ENCODE data around the gene TMEM38A. TPM values are rescaled to one million over a fixed set of nuclear protein-coding genes. Genes with fewer than 3 reads are reported as not detected.
A peak's percentile ranks its signal among the peaks of the same experiment; 100 is the strongest.

Gene TMEM38A
- total RNA-seq, 1 experiment from 2014 or later = 12.9 TPM

GRCh38 chr19:16620584-16620983, 40.4 kb upstream of the TMEM38A start:
- no peak overlapping the region for H2AFZ ChIP-seq (ENCODE audit: low read length)
- H3K27me3 ChIP-seq (ENCODE audit: low read length) = no peaks in the 10 kb centered on the region
- H4K20me1 ChIP-seq (ENCODE audit: insufficient read depth, low read depth, low read length) = peaks cover 49% of the 10 kb centered on the region
- H3K4me2 ChIP-seq (ENCODE audit: low read depth, low read length, poor library complexity, severe bottlenecking) = peak overlapping the region; percentile 68
- DNase-seq = no peak
- peak overlapping the region; percentile 97 for H3K27ac ChIP-seq (ENCODE audit: low read length)
- peaks cover 14% of the 10 kb centered on the region for H3K36me3 ChIP-seq (ENCODE audit: insufficient read depth, low read length)
- H3K4me1 ChIP-seq (ENCODE audit: low read length) = peaks cover 100% of the 10 kb centered on the region
- peaks cover 100% of the 10 kb centered on the region for H3K79me2 ChIP-seq (ENCODE audit: low read length)
- no peaks in the 10 kb centered on the region for H3K9me2 ChIP-seq (replicated peaks; ENCODE audit: insufficient read depth, low read length)
- H3K9me3 ChIP-seq (ENCODE audit: low read length) = no peaks in the 10 kb centered on the region
- peak overlapping the region; percentile 58; the same call in 1 of the 2 replicates for H3K4me3 ChIP-seq (ENCODE audit: low read length)
- peak overlapping the region; percentile 73 for H3K9ac ChIP-seq (ENCODE audit: low read length)

GRCh38 chr19:16621165-16621800, 39.7 kb upstream of the TMEM38A start:
- no peak for DNase-seq
- H3K79me2 ChIP-seq (ENCODE audit: low read length) = peaks cover 100% of the 10 kb centered on the region
- H3K4me3 ChIP-seq (ENCODE audit: low read length) = no peak overlapping the region
- H4K20me1 ChIP-seq (ENCODE audit: insufficient read depth, low read depth, low read length) = peaks cover 56% of the 10 kb centered on the region
- no peaks in the 10 kb centered on the region for H3K9me3 ChIP-seq (ENCODE audit: low read length)
- no peak overlapping the region for H2AFZ ChIP-seq (ENCODE audit: low read length)
- H3K27me3 ChIP-seq (ENCODE audit: low read length) = no peaks in the 10 kb centered on the region
- H3K4me2 ChIP-seq (ENCODE audit: low read depth, low read length, poor library complexity, severe bottlenecking) = peak overlapping the region; percentile 68
- peak overlapping the region; percentile 97 for H3K27ac ChIP-seq (ENCODE audit: low read length)
- peaks cover 100% of the 10 kb centered on the region for H3K4me1 ChIP-seq (ENCODE audit: low read length)
- H3K36me3 ChIP-seq (ENCODE audit: insufficient read depth, low read length) = peaks cover 20% of the 10 kb centered on the region
- H3K9ac ChIP-seq (ENCODE audit: low read length) = peak overlapping the region; percentile 73
- H3K9me2 ChIP-seq (replicated peaks; ENCODE audit: insufficient read depth, low read length) = no peaks in the 10 kb centered on the region

GRCh38 chr19:16623066-16623465, 37.9 kb upstream of the TMEM38A start:
- peak overlapping the region; percentile 73 for H3K9ac ChIP-seq (ENCODE audit: low read length)
- peaks cover 86% of the 10 kb centered on the region for H3K4me1 ChIP-seq (ENCODE audit: low read length)
- peak overlapping the region; percentile 87 for H3K4me2 ChIP-seq (ENCODE audit: low read depth, low read length, poor library complexity, severe bottlenecking)
- H3K27me3 ChIP-seq (ENCODE audit: low read length) = no peaks in the 10 kb centered on the region
- H3K9me2 ChIP-seq (replicated peaks; ENCODE audit: insufficient read depth, low read length) = no peaks in the 10 kb centered on the region
- peak overlapping the region; percentile 97 for H3K27ac ChIP-seq (ENCODE audit: low read length)
- no peak for DNase-seq
- peaks cover 20% of the 10 kb centered on the region for H3K36me3 ChIP-seq (ENCODE audit: insufficient read depth, low read length)
- peaks cover 69% of the 10 kb centered on the region for H4K20me1 ChIP-seq (ENCODE audit: insufficient read depth, low read depth, low read length)
- no peak overlapping the region; the same call in 1 of the 2 replicates for H3K4me3 ChIP-seq (ENCODE audit: low read length)
- H3K79me2 ChIP-seq (ENCODE audit: low read length) = peaks cover 99% of the 10 kb centered on the region
- no peak overlapping the region for H2AFZ ChIP-seq (ENCODE audit: low read length)
- no peaks in the 10 kb centered on the region for H3K9me3 ChIP-seq (ENCODE audit: low read length)

GRCh38 chr19:16623576-16623975, 37.4 kb upstream of the TMEM38A start:
- no peaks in the 10 kb centered on the region for H3K9me3 ChIP-seq (ENCODE audit: low read length)
- peaks cover 69% of the 10 kb centered on the region for H4K20me1 ChIP-seq (ENCODE audit: insufficient read depth, low read depth, low read length)
- no peaks in the 10 kb centered on the region for H3K9me2 ChIP-seq (replicated peaks; ENCODE audit: insufficient read depth, low read length)
- peak overlapping the region; percentile 87 for H3K4me2 ChIP-seq (ENCODE audit: low read depth, low read length, poor library complexity, severe bottlenecking)
- peak overlapping the region; percentile 97 for H3K27ac ChIP-seq (ENCODE audit: low read length)
- peak; percentile 81 for DNase-seq
- peaks cover 94% of the 10 kb centered on the region for H3K79me2 ChIP-seq (ENCODE audit: low read length)
- H3K27me3 ChIP-seq (ENCODE audit: low read length) = no peaks in the 10 kb centered on the region
- H3K9ac ChIP-seq (ENCODE audit: low read length) = peak overlapping the region; percentile 73
- peaks cover 20% of the 10 kb centered on the region for H3K36me3 ChIP-seq (ENCODE audit: insufficient read depth, low read length)
- H3K4me3 ChIP-seq (ENCODE audit: low read length) = peak overlapping the region; percentile 8; the same call in 1 of the 2 replicates
- peaks cover 81% of the 10 kb centered on the region for H3K4me1 ChIP-seq (ENCODE audit: low read length)
- H2AFZ ChIP-seq (ENCODE audit: low read length) = no peak overlapping the region

- H3K79me2 ChIP-seq (ENCODE audit: low read length) = peaks cover 87% of the 10 kb centered on the region
- H3K4me1 ChIP-seq (ENCODE audit: low read length) = peaks cover 79% of the 10 kb centered on the region
- peaks cover 20% of the 10 kb centered on the region for H3K36me3 ChIP-seq (ENCODE audit: insufficient read depth, low read length)
- H3K9me2 ChIP-seq (replicated peaks; ENCODE audit: insufficient read depth, low read length) = no peaks in the 10 kb centered on the region
- no peak overlapping the region for H2AFZ ChIP-seq (ENCODE audit: low read length)
- no peak overlapping the region for H3K4me3 ChIP-seq (ENCODE audit: low read length)
- peak overlapping the region; percentile 97 for H3K27ac ChIP-seq (ENCODE audit: low read length)
- no peaks in the 10 kb centered on the region for H3K9me3 ChIP-seq (ENCODE audit: low read length)
- peak overlapping the region; percentile 87 for H3K4me2 ChIP-seq (ENCODE audit: low read depth, low read length, poor library complexity, severe bottlenecking)
- peaks cover 69% of the 10 kb centered on the region for H4K20me1 ChIP-seq (ENCODE audit: insufficient read depth, low read depth, low read length)
- DNase-seq = no peak
- H3K27me3 ChIP-seq (ENCODE audit: low read length) = no peaks in the 10 kb centered on the region
- H3K9ac ChIP-seq (ENCODE audit: low read length) = peak overlapping the region; percentile 32; the same call in 1 of the 2 replicates
Observed at GRCh38 chr19:16624236-16624635, 36.7 kb upstream of the TMEM38A start.

- Histone ChIP-seq H3K4me3 (ENCODE audit: low read length) (peak overlapping the region; percentile 97; the same call in 1 of the 2 replicates), H4K20me1 (ENCODE audit: insufficient read depth, low read depth, low read length) (peaks cover 68% of the 10 kb centered on the region), H3K9me3 (ENCODE audit: low read length) (no peaks in the 10 kb centered on the region), H3K27ac (ENCODE audit: low read length) (peak overlapping the region; percentile 97), H3K4me1 (ENCODE audit: low read length) (peaks cover 79% of the 10 kb centered on the region), H3K79me2 (ENCODE audit: low read length) (peaks cover 76% of the 10 kb centered on the region), H3K27me3 (ENCODE audit: low read length) (no peaks in the 10 kb centered on the region), H3K4me2 (ENCODE audit: low read depth, low read length, poor library complexity, severe bottlenecking) (peak overlapping the region; percentile 87), H3K9me2 (replicated peaks; ENCODE audit: insufficient read depth, low read length) (no peaks in the 10 kb centered on the region), H3K36me3 (ENCODE audit: insufficient read depth, low read length) (peaks cover 20% of the 10 kb centered on the region), H2AFZ (ENCODE audit: low read length) (no peak overlapping the region), H3K9ac (ENCODE audit: low read length) (peak overlapping the region; percentile 98)
- DNase-seq = no peak
Observed at GRCh38 chr19:16625163-16625958, 35.6 kb upstream of the TMEM38A start.

- Histone ChIP-seq H3K4me2 (ENCODE audit: low read depth, low read length, poor library complexity, severe bottlenecking) (peak overlapping the region; percentile 87), H4K20me1 (ENCODE audit: insufficient read depth, low read depth, low read length) (peaks cover 54% of the 10 kb centered on the region), H3K4me1 (ENCODE audit: low read length) (peaks cover 70% of the 10 kb centered on the region), H3K4me3 (ENCODE audit: low read length) (peak overlapping the region; percentile 97), H3K9ac (ENCODE audit: low read length) (peak overlapping the region; percentile 98), H3K27ac (ENCODE audit: low read length) (peak overlapping the region; percentile 97), H3K27me3 (ENCODE audit: low read length) (no peaks in the 10 kb centered on the region), H2AFZ (ENCODE audit: low read length) (no peak overlapping the region), H3K9me2 (replicated peaks; ENCODE audit: insufficient read depth, low read length) (no peaks in the 10 kb centered on the region), H3K36me3 (ENCODE audit: insufficient read depth, low read length) (peaks cover 20% of the 10 kb centered on the region), H3K79me2 (ENCODE audit: low read length) (peaks cover 61% of the 10 kb centered on the region), H3K9me3 (ENCODE audit: low read length) (no peaks in the 10 kb centered on the region)
- no peak for DNase-seq
Observed at GRCh38 chr19:16626796-16627192, 34.1 kb upstream of the TMEM38A start.
